AG04449 (cell line): ENCODE measurements around the gene MEOX2.

ENCODE experiments used
- CTCF ChIA-PET: fragments of 350-600 bp; formaldehyde crosslinking; extraction: SDS; loops from one replicate; lab custom pipeline; 2021; ENCODE audit warnings: antibody characterized with exemption; lab: Yijun Ruan, JAX
- POLR2A ChIA-PET: fragments of 400-600, 350-600 bp; formaldehyde crosslinking; extraction: SDS; loops from one replicate; lab custom pipeline; 2020; ENCODE audit warnings: antibody characterized with exemption, inconsistent platforms; lab: Yijun Ruan, JAX
- DNase-seq: peaks from one replicate; pipeline ENCODE4 v3.0.0-alpha.2; 2010; ENCODE audit warnings: low read depth, low spot score
- H3K4me3 ChIP-seq: 2 replicates; pipeline ENCODE4 v1.5.1; 2011; ENCODE audit warnings: low read depth, mild to moderate bottlenecking, control low read depth, low read length
- TF ChIP-seq, protein P1 (sequence below): IDR thresholded peaks from one replicate; pipeline ENCODE4 v1.5.1; 2011; ENCODE audit warnings: mild to moderate bottlenecking, moderate library complexity, low read length, control low read depth, inconsistent platforms; ENCODE audit not compliant: insufficient read depth; ENCODE audit errors: missing control alignments

The MEOX2 gene

DNA sequence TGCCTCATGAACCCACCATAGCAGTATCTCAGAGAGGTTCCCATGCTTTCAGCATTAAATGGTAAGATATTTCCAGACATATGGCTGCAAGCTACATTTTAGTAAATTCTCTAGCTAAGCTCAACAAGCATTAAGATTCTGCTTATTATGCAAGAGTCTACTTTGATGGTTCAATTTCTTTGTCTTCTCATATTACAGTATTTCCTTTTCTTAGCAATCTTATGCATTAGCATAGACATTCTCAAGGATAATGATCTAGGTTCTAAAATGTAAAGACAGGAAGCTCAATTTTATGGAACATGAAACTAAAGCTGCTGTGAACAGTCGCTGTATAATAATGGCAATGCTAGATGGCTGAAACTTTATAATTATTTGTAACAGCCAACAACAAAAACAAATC, 39.2 kb downstream of the MEOX2 start:
- ChIA-PET CTCF (no interaction called here), POLR2A (no interaction called here)
- peak; percentile 2 for DNase-seq
- no peak overlapping the region for H3K4me3 ChIP-seq
- TF ChIP-seq, protein P1, sequence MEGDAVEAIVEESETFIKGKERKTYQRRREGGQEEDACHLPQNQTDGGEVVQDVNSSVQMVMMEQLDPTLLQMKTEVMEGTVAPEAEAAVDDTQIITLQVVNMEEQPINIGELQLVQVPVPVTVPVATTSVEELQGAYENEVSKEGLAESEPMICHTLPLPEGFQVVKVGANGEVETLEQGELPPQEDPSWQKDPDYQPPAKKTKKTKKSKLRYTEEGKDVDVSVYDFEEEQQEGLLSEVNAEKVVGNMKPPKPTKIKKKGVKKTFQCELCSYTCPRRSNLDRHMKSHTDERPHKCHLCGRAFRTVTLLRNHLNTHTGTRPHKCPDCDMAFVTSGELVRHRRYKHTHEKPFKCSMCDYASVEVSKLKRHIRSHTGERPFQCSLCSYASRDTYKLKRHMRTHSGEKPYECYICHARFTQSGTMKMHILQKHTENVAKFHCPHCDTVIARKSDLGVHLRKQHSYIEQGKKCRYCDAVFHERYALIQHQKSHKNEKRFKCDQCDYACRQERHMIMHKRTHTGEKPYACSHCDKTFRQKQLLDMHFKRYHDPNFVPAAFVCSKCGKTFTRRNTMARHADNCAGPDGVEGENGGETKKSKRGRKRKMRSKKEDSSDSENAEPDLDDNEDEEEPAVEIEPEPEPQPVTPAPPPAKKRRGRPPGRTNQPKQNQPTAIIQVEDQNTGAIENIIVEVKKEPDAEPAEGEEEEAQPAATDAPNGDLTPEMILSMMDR: no peak

- CTCF ChIA-PET: no interaction called here
- TF ChIP-seq, protein P1: no peak
- POLR2A ChIA-PET: no interaction called here
- no peak overlapping the region for H3K4me3 ChIP-seq
- DNase-seq: no peak
These were observed 43.3 kb downstream of the MEOX2 start for GRCh38 chr7:15643000-15643705.

DNA sequence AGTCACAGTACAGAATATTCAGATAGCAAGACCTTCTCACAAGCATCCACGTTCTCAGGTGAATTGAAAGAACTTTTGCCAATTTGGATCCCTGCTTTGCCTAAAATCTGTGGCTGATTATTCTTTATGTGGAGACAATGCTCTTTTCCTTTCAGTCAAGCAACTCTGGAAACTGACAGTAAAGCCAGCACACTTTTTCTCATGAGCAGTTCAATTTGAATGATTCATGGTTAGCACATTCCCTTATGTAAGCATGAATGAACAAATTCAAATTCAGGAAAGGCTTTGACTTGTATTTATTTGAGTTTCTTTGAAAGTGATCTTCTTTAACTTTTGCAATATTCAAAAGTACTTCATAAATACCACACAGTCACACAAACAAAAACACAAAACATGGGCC, 57.6 kb downstream of the MEOX2 start:
- ChIA-PET POLR2A (no interaction called here), CTCF (no interaction called here)
- no peak overlapping the region for H3K4me3 ChIP-seq
- TF ChIP-seq, protein P1: no peak
- DNase-seq: no peak

DNA sequence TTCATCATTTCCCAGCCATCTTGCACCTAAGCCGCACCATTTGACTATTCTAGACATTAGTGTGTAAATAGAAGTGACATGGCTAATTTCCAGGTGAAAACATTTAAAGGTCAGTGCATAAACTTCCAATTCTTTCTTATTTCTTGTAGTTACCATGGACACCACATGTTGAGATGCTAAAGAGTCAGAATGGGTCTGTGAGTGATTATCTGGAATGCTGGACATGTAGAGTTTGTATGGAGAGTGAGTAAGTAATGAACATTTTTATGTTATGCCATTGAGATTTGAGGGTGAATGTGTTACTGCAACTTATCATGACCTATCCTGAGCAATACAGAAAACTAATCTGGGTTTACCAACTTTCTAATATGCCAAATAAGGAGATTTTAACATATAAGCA, 60.4 kb downstream of the MEOX2 start:
- POLR2A ChIA-PET: no interaction called here

GRCh38 chr7:15625466-15625865, 61.0 kb downstream of the MEOX2 start:
- CTCF ChIA-PET: no interaction called here

More for the DNA sequence above, 60.4 kb downstream of the MEOX2 start:
- TF ChIP-seq, protein P1: no peak
- no peak for DNase-seq
- CTCF ChIA-PET: no interaction called here
- no peak overlapping the region for H3K4me3 ChIP-seq

GRCh38 chr7:15621468-15621867, 65.0 kb downstream of the MEOX2 start:
- no peak for DNase-seq
- POLR2A ChIA-PET: no interaction called here
- TF ChIP-seq, protein P1: no peak
- H3K4me3 ChIP-seq: no peak overlapping the region
- CTCF ChIA-PET: no interaction called here

More at GRCh38 chr7:15625466-15625865, 61.0 kb downstream of the MEOX2 start:
- no peak overlapping the region for H3K4me3 ChIP-seq
- POLR2A ChIA-PET: no interaction called here
- TF ChIP-seq, protein P1: no peak
- peak; percentile 26 for DNase-seq
